ENCODE measurements around the gene AASDH.

DNA sequence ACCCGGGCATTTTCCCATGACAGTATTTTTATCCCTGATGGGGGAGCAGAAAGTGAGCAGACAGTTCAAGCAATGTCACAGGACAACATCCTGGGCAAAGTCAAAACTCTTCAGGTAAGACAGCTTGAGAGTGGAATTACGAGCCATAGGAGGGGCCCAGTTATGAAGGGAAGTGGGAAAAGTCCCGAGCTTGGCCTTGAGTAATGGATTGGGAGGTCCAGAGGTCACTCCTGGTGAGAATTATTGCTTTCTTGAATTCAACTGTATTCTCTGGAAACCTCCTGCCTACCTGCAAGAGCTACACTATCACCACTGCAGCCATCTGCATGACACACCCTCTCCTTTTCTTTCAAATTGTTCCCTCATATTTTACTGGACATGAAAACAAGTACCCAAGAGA lies 89.1 kb downstream of the AASDH start:
- TF ChIP-seq, protein P1, sequence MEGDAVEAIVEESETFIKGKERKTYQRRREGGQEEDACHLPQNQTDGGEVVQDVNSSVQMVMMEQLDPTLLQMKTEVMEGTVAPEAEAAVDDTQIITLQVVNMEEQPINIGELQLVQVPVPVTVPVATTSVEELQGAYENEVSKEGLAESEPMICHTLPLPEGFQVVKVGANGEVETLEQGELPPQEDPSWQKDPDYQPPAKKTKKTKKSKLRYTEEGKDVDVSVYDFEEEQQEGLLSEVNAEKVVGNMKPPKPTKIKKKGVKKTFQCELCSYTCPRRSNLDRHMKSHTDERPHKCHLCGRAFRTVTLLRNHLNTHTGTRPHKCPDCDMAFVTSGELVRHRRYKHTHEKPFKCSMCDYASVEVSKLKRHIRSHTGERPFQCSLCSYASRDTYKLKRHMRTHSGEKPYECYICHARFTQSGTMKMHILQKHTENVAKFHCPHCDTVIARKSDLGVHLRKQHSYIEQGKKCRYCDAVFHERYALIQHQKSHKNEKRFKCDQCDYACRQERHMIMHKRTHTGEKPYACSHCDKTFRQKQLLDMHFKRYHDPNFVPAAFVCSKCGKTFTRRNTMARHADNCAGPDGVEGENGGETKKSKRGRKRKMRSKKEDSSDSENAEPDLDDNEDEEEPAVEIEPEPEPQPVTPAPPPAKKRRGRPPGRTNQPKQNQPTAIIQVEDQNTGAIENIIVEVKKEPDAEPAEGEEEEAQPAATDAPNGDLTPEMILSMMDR (IDR thresholded peaks at IDR 0.05), result no peak
- TF ChIP-seq POLR2A (IDR thresholded peaks at IDR 0.05), result no peak
